GM18519 (cell line): ENCODE measurements around the gene DCC.

Source experiments
- ATAC-seq: cut with Tn5 transposase; IDR thresholded peaks from one replicate; pipeline ENCODE4 v1.9.1; 2021; ENCODE audit warnings: mild to moderate bottlenecking, moderate library complexity; ENCODE audit not compliant: unreplicated experiment, low FRiP score

DCC gene

GRCh38 chr18:52747869-52748268 lies 407.9 kb downstream of the DCC start:
- ATAC-seq: no peak

- no peak for ATAC-seq
These were observed 408.3 kb downstream of the DCC start for GRCh38 chr18:52748343-52748742.

- no peak for ATAC-seq
These were observed 409.5 kb downstream of the DCC start for GRCh38 chr18:52749542-52749941.

- ATAC-seq: no peak
These were observed 411.0 kb downstream of the DCC start for GRCh38 chr18:52750995-52751394.

GRCh38 chr18:52764316-52764715 lies 424.3 kb downstream of the DCC start:
- no peak for ATAC-seq

- ATAC-seq: no peak
These were observed 426.1 kb downstream of the DCC start for GRCh38 chr18:52766002-52766545.

GRCh38 chr18:52781113-52781512 lies 441.1 kb downstream of the DCC start:
- ATAC-seq: no peak

- no peak for ATAC-seq
These were observed 451.3 kb downstream of the DCC start for GRCh38 chr18:52791321-52791720.

- ATAC-seq: no peak
These were observed 472.8 kb downstream of the DCC start for GRCh38 chr18:52812834-52813233.

GRCh38 chr18:52813635-52814416 lies 473.8 kb downstream of the DCC start:
- no peak for ATAC-seq

GRCh38 chr18:52815651-52816050 lies 475.7 kb downstream of the DCC start:
- ATAC-seq: no peak

- ATAC-seq: no peak
These were observed 476.1 kb downstream of the DCC start for GRCh38 chr18:52816121-52816520.

- no peak for ATAC-seq
These were observed 482.2 kb downstream of the DCC start for GRCh38 chr18:52822160-52822559.

- no peak for ATAC-seq
These were observed 484.1 kb downstream of the DCC start for GRCh38 chr18:52824126-52824525.

- no peak for ATAC-seq
These were observed 487.0 kb downstream of the DCC start for GRCh38 chr18:52826994-52827393.

- no peak for ATAC-seq
These were observed 489.3 kb downstream of the DCC start for GRCh38 chr18:52829320-52829719.

GRCh38 chr18:52829876-52830405 lies 489.9 kb downstream of the DCC start:
- ATAC-seq: no peak

- no peak for ATAC-seq
These were observed 504.3 kb downstream of the DCC start for GRCh38 chr18:52844323-52844722.

- no peak for ATAC-seq
These were observed 505.0 kb downstream of the DCC start for GRCh38 chr18:52845036-52845435.

GRCh38 chr18:52850031-52850560 lies 510.1 kb downstream of the DCC start:
- no peak for ATAC-seq

GRCh38 chr18:52861558-52861957 lies 521.6 kb downstream of the DCC start:
- no peak for ATAC-seq
